CD4-positive, alpha-beta T cell treated with Interleukin-21 for 1 hour (primary cell): ENCODE results near the gene CTCFL.

ENCODE experiments used
- DNase-seq: peaks from one replicate; pipeline ENCODE4 v3.0.0-alpha.2; 2020

The CTCFL gene

DNA sequence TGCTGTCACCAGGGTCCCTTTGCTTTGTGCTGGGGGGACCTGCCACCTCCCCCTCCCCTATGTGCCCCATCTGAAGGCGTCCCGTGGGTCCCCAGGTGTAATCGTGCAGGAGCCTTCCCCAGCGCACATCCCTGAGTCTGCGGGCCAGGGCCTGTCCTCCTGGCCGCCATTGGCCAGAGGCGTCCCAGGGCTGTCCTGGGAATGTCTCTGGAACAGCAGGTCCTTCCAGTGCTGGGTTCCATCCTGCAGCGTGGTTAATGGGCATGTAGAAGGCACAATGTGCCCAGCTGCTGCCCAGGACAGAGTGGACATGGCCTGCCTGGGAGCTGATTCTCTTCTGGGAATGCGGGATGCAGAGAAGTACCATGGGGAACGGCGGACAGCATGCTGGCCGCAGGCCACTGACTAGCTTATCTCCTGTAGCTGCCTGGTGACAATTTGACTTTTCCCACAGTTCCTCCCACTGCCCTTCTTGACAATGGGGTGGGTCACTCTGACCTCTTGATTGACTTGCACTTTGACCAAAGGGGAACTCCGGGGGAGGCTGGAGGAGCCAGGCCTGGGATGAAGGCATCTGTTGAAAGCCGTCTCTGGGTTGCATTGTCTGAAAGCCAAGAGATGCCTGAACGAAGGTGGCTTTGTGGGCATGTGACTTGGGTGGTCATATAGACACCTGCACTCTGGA is 64.0 kb downstream of the CTCFL start:
- no peak for DNase-seq

DNA sequence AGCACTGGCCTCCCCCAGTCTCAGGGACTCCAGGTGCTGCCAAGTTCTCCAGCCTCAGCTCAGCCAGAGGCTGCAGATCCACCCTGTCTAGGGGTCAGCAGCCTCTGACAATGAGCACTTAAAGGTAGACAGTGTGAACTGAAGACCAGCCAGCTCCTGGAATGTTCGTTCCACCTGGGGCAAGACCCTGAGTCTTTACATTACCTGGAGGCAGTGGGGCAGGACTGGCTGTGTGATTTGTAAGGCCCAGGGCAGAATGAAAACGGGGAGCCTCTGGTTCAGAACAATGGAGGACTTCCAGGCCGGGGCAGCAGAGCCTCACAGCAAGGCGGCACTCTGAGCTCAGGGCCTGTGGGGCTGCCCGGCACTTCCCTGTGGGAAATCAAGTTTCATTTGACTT is 65.0 kb downstream of the CTCFL start:
- DNase-seq = no peak

DNA sequence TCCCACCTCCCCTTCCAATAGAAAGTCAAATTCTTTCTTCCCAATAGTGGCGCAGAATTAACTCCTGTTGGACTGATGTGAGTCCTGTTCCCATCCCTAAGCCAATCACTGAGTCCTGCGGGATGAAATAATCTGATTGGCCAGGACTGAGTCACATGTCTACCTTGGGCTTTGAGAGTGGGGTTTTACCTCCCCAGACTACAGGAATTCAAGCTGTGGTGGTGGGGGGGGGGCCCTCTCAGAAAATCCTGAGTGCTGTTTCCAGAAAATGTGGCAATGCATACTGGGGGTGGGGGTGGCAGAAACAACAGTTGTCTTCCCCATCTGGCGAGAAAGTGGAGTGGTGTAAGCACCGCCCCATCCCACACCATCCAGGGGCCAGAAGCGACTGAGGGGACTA is 65.7 kb downstream of the CTCFL start:
- DNase-seq = no peak

DNA sequence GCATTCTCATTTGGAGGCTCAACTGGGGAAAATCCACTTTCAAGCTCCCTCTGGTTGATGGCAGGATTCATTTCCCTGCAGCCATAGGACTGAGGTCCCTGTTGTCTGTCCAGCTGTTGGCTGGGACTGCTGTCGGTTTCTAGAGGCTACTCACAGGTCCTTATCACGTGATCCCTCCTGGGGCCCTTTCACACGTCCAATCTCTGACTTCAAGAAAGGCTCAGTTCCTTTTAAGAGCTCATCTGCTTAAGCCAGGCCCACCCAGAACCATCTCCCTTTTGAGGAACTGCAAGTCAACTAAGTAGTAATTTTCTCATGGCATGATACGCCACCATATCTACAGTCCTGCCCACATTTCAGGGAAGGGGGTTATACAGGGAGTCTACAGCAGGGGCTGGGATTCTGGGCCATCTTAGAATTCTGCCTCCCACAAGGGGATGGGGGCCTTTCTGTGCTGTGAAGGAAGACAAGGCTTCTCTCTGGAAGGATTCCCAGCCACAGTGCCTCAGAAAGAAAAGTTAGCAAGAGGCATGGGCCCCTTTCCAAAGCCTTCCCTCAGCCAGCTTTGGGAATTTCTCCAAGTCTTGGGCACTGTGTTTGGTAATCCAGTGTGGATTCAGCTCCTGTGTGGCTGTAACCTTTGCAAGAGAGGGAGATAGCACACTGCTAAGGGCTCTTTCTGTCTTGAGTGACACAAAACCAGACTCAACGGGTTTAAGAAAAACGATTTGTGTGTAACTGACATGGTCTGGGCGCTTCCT is 66.4 kb downstream of the CTCFL start:
- DNase-seq = no peak

DNA sequence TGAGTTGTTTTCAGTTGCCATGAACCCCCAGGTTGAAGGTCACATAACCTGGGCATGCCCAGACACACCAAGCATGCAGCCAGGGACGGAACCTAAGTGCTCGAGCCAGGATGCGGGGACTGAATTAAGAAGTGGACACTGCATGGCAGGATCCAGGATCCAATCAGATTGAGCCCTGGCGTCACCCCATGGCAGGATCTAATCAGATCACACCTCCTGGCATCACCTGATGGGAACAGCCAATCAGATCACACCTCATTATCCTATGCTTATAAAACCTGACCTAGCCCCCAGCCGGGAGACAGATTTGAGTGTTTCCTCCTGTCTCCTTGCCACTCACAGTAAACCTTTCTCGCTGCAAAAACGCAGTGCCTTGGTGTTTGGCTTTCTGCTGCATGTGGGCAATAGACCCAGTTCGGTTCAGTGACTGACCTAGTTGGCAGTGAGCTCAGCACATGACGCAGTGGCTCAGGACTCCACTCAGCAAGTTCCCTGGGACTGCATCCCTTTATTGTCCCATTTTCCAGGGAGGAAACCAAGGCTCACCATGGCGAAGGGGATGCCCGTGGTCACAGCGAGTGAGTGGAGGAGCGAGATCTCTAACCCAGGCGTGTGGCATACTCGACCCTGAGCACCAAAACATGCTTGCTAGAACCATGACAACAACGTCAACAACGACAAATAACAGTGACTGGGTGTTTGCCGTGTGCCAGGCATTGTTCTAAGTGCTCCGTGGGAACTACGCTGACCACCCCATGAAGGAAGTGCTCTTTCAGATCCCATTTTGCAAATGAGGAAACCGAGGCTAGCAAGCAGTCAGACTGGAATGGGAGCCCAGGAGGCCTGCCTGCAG is 67.5 kb downstream of the CTCFL start:
- no peak for DNase-seq

DNA sequence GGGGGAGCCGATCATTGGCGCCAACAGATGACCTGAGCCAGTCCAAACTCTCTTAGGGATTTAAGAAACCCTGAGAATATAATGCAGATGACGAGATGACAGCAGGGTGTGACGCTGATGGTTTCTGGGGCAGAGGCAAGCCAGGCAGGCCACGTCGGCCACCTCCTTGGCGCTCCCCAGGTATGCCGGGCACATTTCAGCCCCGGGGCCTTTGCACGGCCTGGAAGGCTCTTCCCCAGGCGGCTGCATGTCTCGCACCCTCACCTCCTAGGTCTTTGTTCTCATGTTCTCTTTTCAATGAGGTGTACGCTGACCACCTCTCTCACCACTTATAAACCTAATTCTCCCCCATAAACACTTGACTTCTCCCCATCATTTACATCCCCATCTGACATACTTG is 68.8 kb downstream of the CTCFL start:
- no peak for DNase-seq

DNA sequence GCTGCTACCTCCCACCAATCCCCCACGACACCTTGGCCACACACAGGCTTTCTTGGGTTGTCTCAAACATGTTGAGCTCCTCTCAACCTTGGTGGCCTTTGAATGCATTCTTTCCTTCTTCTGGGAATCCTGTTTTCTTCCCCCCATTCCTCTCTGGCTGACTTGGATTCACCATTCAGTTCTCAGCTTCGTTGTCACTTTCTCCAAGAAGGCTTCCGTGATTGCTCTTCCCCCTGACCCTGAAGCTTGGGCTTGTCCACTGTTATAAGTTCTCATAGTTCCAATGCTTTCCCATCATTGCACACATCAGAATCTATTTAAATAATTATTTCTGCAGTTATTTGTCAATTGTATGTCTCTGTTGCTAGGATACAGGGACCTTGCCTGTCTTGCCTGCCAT is 69.6 kb downstream of the CTCFL start:
- DNase-seq = no peak

DNA sequence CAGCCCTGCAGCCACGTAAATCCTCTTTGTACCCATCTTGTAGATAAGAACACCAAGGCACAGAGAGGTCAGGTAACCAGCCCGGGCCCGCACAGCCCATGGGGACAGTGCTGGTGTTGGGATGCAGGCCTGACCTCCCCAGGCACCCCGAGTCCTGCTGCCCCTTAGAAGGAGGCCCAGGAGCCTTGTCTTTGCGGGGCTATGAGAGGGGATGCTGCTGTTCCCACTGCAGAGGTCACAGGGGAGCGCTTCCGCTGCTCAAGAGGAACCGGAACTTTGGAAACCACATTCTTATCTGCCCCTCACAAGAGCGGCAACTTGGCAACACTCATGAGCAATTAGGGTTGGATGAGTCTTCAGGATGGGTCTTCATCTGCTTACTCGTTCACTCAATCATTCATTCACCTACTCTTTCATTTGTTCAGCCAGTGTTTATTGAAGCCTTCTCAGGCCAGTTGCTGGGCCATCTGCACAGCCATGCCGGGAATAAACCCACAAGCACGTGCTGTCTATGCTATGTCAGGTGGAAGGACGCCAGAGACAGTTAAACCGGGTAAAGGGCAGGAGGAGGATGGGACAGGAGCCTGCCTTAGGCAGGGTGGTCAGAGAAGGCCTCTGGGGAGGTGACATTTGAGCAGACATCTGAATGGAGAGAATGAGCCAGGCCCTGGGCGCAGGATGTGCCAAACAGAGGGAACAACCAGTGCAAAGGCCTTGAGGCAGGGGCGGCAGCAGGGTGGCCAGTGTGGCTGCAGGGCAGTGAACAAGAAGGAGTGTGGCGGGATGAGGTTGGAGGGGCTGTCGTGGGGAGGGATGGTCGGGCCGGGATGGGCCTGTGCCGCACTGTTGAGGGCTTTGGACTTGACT is 72.9 kb downstream of the CTCFL start:
- DNase-seq = peak; percentile 17

DNA sequence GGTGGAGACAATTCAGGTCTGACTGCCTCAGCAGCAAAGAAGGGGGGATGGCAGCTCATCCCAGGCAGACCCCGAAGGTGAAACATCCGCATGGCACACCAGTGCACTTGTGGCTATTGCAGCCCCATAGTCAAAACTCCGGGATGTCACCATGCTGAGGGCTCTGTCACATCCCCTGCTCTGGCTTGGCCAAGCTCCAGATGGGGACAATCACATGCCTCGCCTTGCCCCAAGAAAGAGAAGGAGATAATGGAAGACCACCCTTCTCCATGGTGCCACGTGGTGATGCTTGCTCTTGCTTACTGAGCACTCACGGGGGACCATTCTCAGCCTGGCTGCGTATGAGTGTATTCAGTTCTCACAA is 73.5 kb downstream of the CTCFL start:
- DNase-seq = no peak

DNA sequence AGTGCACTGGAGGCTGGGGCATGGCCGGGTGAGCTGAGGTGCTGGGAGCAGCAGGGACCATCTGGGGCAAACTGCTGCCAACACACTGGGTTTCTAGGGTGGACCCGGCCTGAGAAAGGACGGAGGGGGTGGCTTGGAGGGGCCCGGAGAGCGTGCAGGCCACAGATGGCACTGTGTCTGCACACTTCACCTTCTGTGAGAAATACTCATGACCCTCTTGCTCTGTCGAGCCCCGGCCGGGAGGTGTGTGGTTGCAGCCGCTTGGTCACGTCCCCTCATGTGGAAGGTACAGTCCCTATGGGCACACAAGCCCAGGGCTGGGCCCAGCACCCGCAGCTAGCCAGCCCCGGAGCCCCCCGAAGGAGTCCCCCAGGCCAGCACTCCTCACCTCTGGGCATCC is 74.0 kb downstream of the CTCFL start:
- DNase-seq = no peak

DNA sequence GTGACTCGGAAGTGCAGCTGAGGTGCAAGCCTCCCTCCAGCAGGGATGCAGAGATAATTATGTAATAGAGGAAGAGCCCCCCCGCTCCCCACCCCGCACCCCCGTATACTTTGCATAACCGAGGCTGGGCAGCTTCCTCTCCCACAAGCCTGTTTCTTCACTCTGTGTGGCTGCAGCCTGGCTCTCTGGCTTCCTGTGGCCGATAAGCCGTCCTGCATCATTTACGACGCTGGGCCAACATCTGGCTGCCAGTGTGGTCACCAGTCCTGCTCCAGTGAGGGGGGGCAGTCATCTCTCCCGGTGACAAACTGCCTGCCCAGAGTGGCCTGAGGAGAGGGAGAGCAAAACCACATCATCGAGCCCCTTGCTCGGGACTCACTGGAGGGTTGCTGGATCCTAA is 74.5 kb downstream of the CTCFL start:
- DNase-seq = peak; percentile 36

DNA sequence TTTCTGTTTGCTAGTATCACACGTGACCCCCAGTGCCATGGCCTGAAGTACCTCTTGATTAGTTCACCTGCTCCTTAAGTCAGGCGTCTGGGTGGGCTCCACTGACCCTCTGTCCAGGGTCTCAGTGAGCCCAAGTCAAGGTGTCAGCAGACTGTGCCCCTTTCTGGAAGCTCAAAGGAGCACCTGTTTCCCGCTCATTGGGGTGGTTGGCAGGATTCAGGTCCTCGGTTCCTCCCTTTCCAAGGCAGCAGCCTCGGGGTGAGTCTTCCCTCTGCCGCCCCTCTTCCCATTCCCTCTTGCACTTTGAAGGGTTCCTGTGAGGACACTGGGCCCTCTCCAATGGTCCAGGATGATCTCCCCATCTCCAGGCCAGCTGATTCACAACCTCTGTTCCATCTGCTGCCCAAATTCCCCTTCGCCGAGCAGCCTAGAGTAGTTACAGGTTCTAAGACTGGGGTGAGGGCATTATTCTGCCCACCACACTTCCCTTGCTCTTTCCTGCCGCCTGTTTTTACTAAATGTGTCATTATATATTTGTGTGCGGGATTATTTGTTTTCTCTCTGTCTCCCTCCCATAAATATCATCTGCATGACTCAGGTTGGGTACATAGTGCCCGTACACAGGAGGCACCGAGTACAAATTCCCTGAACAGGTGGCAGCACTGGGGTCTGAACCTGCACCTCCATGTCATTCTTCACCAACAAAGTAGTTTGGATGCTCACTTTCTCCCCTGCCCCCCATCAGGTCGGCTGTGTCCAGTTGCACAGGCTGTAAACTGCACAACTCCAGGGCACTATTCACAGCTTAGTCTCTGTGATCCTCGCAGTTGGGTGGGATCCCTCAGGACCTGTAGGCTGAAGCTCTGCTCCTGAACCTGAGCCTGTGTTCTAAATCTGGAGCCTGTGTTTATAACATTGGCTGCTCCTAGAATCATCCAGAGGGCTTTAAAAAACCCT is 75.3 kb downstream of the CTCFL start:
- DNase-seq = no peak

DNA sequence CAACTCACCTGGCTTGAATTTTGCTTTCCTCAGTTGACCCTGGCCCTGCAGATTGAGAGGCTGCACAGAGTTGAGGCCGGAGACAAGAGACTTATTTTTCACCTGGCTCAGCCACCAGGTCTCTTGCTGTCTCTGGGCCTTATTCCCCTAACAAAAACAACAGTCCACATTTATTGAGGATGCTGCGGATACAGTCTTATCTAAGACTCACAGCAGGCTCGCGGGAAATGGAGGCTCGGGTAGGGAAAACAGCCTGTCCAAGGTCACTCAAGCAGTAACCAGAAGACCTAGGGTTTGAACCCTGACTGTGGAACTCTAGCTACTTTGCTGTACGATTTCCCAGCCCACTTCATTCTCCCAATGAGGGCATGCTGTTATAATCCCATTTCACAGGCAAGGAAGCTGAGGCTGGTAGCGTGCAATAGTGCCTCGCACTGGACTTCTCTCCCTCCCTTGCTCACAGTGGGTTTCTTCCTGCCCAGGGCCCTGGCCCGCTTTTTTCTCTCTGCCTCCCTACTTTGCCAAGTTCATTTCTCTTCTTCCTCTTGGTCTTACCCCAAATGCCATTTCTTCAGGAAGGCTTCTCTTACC is 76.1 kb downstream of the CTCFL start:
- no peak for DNase-seq
